Measurements from ENCODE around the gene ATP6V0B.

ATP6V0B gene

DNA sequence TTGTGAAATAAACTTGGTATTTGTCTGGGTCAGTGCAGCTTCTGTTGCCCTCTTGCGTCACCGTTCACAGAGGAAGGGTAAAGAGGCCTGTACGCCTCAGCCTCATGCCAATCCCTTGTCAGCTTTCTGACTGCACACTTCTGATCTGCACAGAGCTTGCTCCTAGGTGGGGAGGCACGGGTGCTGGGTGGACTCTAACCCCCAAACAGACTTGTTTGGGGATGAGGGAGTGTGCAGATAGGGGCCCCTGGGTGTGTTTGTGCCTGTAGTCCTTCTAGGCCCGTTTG, 3.4 kb downstream of the ATP6V0B start:
- TF ChIP-seq, protein P1, sequence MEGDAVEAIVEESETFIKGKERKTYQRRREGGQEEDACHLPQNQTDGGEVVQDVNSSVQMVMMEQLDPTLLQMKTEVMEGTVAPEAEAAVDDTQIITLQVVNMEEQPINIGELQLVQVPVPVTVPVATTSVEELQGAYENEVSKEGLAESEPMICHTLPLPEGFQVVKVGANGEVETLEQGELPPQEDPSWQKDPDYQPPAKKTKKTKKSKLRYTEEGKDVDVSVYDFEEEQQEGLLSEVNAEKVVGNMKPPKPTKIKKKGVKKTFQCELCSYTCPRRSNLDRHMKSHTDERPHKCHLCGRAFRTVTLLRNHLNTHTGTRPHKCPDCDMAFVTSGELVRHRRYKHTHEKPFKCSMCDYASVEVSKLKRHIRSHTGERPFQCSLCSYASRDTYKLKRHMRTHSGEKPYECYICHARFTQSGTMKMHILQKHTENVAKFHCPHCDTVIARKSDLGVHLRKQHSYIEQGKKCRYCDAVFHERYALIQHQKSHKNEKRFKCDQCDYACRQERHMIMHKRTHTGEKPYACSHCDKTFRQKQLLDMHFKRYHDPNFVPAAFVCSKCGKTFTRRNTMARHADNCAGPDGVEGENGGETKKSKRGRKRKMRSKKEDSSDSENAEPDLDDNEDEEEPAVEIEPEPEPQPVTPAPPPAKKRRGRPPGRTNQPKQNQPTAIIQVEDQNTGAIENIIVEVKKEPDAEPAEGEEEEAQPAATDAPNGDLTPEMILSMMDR (IDR thresholded peaks at IDR 0.05), result no peak
- TF ChIP-seq ZFX (IDR thresholded peaks at IDR 0.05; ENCODE audit: borderline replicate concordance), result no peak
- peak overlapping the region; percentile 94 for H3K27ac ChIP-seq

DNA sequence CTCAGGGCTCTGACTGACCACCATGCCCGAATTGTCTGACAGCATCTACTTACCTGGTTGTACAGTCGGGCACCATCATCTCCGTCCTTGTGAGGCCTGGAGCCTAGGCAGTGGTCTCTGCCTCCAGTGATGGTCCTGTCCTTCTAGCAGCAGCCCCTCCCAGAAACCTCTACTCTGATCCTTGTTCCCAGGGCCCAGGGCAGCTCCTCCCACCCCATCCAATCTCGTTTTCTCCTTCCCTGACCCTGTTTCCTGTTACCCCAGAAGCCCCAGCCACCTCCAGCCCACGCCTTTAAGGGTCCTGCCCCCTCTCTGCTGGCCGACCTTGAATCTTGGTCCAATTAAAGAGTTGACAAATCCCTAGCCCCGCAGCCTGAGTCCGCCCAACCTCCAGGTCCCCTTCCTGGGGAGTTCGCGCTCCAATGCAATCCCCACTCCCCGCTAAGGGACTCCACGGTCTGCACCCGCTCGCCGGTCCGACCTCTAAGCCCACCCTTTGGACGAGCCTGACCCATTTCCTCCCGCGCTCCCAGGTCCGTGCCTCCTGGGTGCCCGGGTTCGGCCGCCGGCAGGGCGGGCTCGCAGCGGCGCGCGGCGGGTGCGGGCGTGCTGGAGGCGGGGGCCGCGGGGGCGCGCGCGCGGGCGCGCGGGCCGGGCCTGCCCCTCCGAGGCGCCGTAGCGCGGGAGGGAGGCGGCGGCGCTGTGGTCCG, 3.9 kb downstream of the ATP6V0B start, which contains the start of gene B4GALT2:
Gene B4GALT2 (plus strand): TSS at position 660 of the 710 bp plus-strand sequence. CDS start 1,951 bp downstream, outside the sequence.
- no peak for TF ChIP-seq ZFX (IDR thresholded peaks at IDR 0.05; ENCODE audit: borderline replicate concordance)
- TF ChIP-seq, protein P1 (IDR thresholded peaks at IDR 0.05), result no peak
- H3K27ac ChIP-seq, result peak within 1 kb of the TSS; percentile 94

GRCh38 chr1:43979261-43979527, 4.4 kb downstream of the ATP6V0B start:
- peak overlapping the region; percentile 94 for H3K27ac ChIP-seq
- no peak for TF ChIP-seq ZFX (IDR thresholded peaks at IDR 0.05; ENCODE audit: borderline replicate concordance)
- TF ChIP-seq, protein P1 (IDR thresholded peaks at IDR 0.05), result no peak

DNA sequence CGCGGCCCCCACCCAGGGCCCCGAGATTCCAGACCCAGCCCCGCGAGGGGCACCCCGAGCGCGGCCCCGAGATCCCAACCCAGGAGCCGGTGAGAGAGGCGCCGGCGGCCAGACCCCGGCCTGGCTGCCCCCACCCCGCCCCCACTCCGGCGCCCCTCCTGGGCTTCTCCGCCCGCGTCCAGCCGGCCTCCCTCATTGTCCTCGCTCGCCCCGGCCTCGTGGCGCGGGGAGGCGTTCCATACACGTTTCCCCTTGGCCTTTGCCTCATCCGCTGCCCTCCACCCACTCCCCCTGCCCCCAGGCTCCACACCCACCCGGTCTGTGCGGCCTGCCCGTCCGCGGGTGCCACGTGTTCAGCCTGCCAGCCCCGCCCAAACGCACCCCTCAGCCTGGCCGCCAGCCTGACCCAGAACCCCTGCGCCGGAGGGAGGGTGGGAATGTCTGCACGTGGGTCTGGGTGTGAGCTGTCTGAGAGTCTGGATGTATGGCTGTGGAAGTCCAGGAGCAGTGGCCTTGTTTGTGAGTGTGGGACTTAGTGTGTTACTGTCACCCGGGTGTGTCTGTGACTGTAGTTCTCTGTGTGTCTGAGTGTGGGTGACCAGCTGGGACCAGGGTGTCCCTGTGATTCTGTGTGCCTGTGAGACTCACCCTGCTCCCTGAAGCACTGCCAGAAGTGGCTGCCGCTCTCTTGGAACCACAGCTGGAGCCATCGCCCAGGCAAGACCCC, 4.9 kb downstream of the ATP6V0B start:
- TF ChIP-seq, protein P1 (IDR thresholded peaks at IDR 0.05), result no peak
- TF ChIP-seq ZFX (IDR thresholded peaks at IDR 0.05; ENCODE audit: borderline replicate concordance), result no peak
- peak overlapping the region; percentile 94 for H3K27ac ChIP-seq

- H3K27ac ChIP-seq, result peak overlapping the region; percentile 94
- TF ChIP-seq, protein P1 (IDR thresholded peaks at IDR 0.05), result no peak
These were observed 5.7 kb downstream of the ATP6V0B start for GRCh38 chr1:43980255-43981134.

DNA sequence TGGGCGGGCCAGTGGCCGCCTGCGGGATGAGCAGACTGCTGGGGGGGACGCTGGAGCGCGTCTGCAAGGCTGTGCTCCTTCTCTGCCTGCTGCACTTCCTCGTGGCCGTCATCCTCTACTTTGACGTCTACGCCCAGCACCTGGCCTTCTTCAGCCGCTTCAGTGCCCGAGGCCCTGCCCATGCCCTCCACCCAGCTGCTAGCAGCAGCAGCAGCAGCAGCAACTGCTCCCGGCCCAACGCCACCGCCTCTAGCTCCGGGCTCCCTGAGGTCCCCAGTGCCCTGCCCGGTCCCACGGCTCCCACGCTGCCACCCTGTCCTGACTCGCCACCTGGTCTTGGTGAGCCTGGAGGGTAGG, 6.4 kb downstream of the ATP6V0B start:
- H3K27ac ChIP-seq, result peak overlapping the region; percentile 94; the same call in 1 of the 2 replicates
- TF ChIP-seq, protein P1 (IDR thresholded peaks at IDR 0.05), result no peak
- TF ChIP-seq ZFX (IDR thresholded peaks at IDR 0.05; ENCODE audit: borderline replicate concordance), result no peak

All from 22Rv1 (cell line).